Keratinocyte (primary cell): ENCODE data around the gene TOM1L2. TPM values are rescaled to one million over a fixed set of nuclear protein-coding genes. Genes with fewer than 3 reads are reported as not detected.
A peak's percentile ranks its signal among the peaks of the same experiment; 100 is the strongest.

ENCODE experiments used
- DNase-seq: peaks from one replicate; pipeline ENCODE4 v3.0.0-alpha.2; 2011; ENCODE audit warnings: low read depth, missing footprints, low spot score
- FAIRE-seq: peaks from 2 replicates; lab custom pipeline; 2011; peaks lifted over from hg19 to GRCh38; lab: Jason Lieb, UNC
- H2AFZ ChIP-seq: 2 replicates; pipeline ENCODE4 v1.6.0; 2012; ENCODE audit warnings: low read length, control low read depth, inconsistent platforms; ENCODE audit not compliant: control insufficient read depth
- H3K27ac ChIP-seq: 2 replicates; pipeline ENCODE4 v1.5.1; 2011; ENCODE audit warnings: low read length; ENCODE audit not compliant: control insufficient read depth, insufficient read depth
- H3K27me3 ChIP-seq: 3 replicates; pipeline ENCODE4 v1.6.0; 2011; ENCODE audit warnings: low read length; ENCODE audit not compliant: control insufficient read depth, insufficient read depth; ENCODE audit errors: extremely low read depth
- H3K36me3 ChIP-seq, 2 experiments: 2 replicates in 1 of 2; 3 replicates in 1 of 2; pipeline ENCODE4 v1.5.1; 2011; ENCODE audit warnings: low read length in 2 of 2, mild to moderate bottlenecking in 1 of 2; ENCODE audit not compliant: control insufficient read depth in 2 of 2, insufficient read depth in 2 of 2; ENCODE audit errors: extremely low read depth in 1 of 2
- H3K4me1 ChIP-seq: 3 replicates; pipeline ENCODE4 v1.5.1; 2011; ENCODE audit warnings: low read length; ENCODE audit not compliant: control insufficient read depth, insufficient read depth; ENCODE audit errors: extremely low read depth
- H3K4me2 ChIP-seq: 3 replicates; pipeline ENCODE4 v1.6.0; 2011; ENCODE audit warnings: low read depth, low read length; ENCODE audit not compliant: control insufficient read depth, insufficient read depth; ENCODE audit errors: extremely low read depth
- H3K4me3 ChIP-seq, 3 experiments: fragments of 200-600 bp in 1 of 3; sonication (generic) in 1 of 3; 2 replicates in 2 of 3; 3 replicates in 1 of 3; pipeline ENCODE4 v1.5.1; 2011 to 2016; ENCODE audit warnings: low read length in 3 of 3, mild to moderate bottlenecking in 3 of 3, control low read depth in 2 of 3, inconsistent platforms in 1 of 3, low read depth in 1 of 3, mixed read lengths in 1 of 3, mixed run types in 1 of 3, moderate library complexity in 1 of 3; ENCODE audit not compliant: control insufficient read depth in 2 of 3, insufficient read depth in 2 of 3; ENCODE audit errors: extremely low read depth in 1 of 3
- H3K79me2 ChIP-seq: 2 replicates; pipeline ENCODE4 v1.6.0; 2012; ENCODE audit warnings: low read length; ENCODE audit not compliant: control insufficient read depth, insufficient read depth
- H3K9ac ChIP-seq: 3 replicates; pipeline ENCODE4 v1.6.0; 2011; ENCODE audit warnings: low read length; ENCODE audit not compliant: control insufficient read depth, insufficient read depth; ENCODE audit errors: extremely low read depth
- H3K9me1 ChIP-seq: 3 replicates; pipeline ENCODE4 v1.6.0; 2011; ENCODE audit warnings: low read length; ENCODE audit not compliant: control insufficient read depth, insufficient read depth; ENCODE audit errors: extremely low read depth
- H3K9me3 ChIP-seq: 2 replicates; pipeline ENCODE4 v1.5.1; 2012; ENCODE audit warnings: low read depth, low read length; ENCODE audit not compliant: control insufficient read depth
- H4K20me1 ChIP-seq: 3 replicates; pipeline ENCODE4 v1.6.0; 2011; ENCODE audit warnings: low read length; ENCODE audit not compliant: control insufficient read depth, insufficient read depth; ENCODE audit errors: extremely low read depth
- CTCF ChIP-seq, 3 experiments: IDR thresholded peaks in 1 of 3; conservative IDR thresholded peaks in 1 of 3; optimal IDR thresholded peaks in 1 of 3; 2 replicates in 2 of 3; 3 replicates in 1 of 3; pipeline versions ENCODE3 to v1.5.1; 2011; ENCODE audit warnings: low read length in 3 of 3, mild to moderate bottlenecking in 3 of 3, moderate library complexity in 2 of 3, control low read depth in 1 of 3, inconsistent platforms in 1 of 3; ENCODE audit not compliant: insufficient read depth in 2 of 3; ENCODE audit errors: extremely low read depth in 1 of 3
- EZH2 ChIP-seq: IDR thresholded peaks from one replicate; pipeline ENCODE4 v1.6.1; 2012; ENCODE audit warnings: inconsistent platforms, mild to moderate bottlenecking, low read length, moderate library complexity
- dilution Hi-C: fragments of 300-500 bp; cut with MboI; formaldehyde crosslinking; loops from one replicate; pipeline ENCODE4 v1.7.0; 2020; ENCODE audit warnings: low sequenced_read_pairs; ENCODE audit not compliant: extremely low pct_ligation_motif_present
- polyA plus RNA-seq, 5 experiments: library from polyadenylated mRNA; depleted of rRNA in 3 of 5; stranded (reverse) in 3 of 5; stranded (forward) in 1 of 5; unstranded in 1 of 5; fragments of >200 nt; gene quantifications; 1 replicate in 1 of 5; 2 replicates in 3 of 5; 3 replicates in 1 of 5; pipeline versions ENCODE4 v1.2.1 to v1.2.3, GENCODE V29; 2011 to 2012; ENCODE audit warnings: missing spikeins in 2 of 5, low read depth in 1 of 5, low replicate concordance in 1 of 5

TOM1L2 gene
- polyA plus RNA-seq, 1 donor (not counting 4 experiments of a cell fraction or from before 2014, with no cell fraction given): 36.3 TPM

DNA sequence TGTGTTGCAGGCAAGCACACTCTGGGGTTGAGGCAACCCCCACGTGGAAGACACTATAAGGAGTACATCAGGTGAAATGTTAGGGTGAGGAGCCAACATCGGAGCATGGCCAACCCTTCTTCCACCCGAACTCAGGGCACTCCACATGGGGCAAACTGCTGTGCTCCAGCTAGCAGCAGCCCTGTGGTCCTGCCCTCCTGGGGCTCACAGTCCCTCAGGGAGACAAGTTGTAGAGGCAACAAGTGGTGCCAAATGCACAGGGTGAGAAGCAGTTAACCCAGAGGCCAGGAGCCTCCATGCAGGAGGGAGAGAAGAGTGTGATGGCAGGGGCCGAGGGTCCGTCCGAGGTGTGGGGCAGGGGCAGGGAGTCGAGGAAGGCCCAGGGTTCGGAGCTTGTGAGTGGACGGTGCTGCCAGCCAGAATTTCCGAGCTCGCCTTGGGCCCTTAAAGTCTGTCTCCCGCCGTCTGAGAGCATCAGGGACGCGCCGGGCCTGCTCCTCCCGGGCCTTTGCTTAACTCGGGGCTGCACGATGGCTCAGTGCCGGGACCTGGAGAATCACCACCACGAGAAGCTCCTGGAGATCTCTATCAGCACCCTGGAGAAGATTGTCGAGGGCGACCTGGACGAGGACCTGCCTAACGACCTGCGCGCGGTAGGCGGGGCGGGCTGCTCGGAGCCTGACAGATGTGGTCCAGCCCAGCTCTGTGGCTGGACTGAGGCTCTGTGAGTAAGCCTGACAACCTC lies 34.5 kb upstream of the TOM1L2 start:
- no peak overlapping the region for H3K27ac ChIP-seq
- FAIRE-seq (no peak), DNase-seq (no peak)
- H2AFZ ChIP-seq: no peak overlapping the region
- no peaks in the 10 kb centered on the region for H4K20me1 ChIP-seq
- no peak overlapping the region for H3K9ac ChIP-seq
- H3K36me3 ChIP-seq: peaks cover 2 to 10% of the 10 kb centered on the region in 2 experiments
- dilution Hi-C loops: no loop called here
- H3K79me2 ChIP-seq: no peaks in the 10 kb centered on the region
- no peaks in the 10 kb centered on the region for H3K27me3 ChIP-seq
- H3K4me3 ChIP-seq: no peak overlapping the region
- H3K9me1 ChIP-seq: no peaks in the 10 kb centered on the region
- no peak for TF ChIP-seq EZH2
- no peak for TF ChIP-seq CTCF (optimal IDR thresholded peaks at IDR 0.05 in 1 of 3, IDR thresholded peaks at IDR 0.05 in 1 of 3, conservative IDR thresholded peaks at IDR 0.05 in 1 of 3; ENCODE audit: extremely low read depth in 1 of 3, insufficient read depth in 2 of 3, low read length in 3 of 3)
- H3K4me1 ChIP-seq: peaks cover 12% of the 10 kb centered on the region
- no peak overlapping the region for H3K4me2 ChIP-seq
- H3K9me3 ChIP-seq: no peaks in the 10 kb centered on the region

- H3K79me2 ChIP-seq: no peaks in the 10 kb centered on the region
- H3K27ac ChIP-seq: no peak overlapping the region
- no peak overlapping the region for H3K4me2 ChIP-seq
- dilution Hi-C loops: no loop called here
- no peaks in the 10 kb centered on the region for H4K20me1 ChIP-seq
- H2AFZ ChIP-seq: no peak overlapping the region
- H3K9me3 ChIP-seq: no peaks in the 10 kb centered on the region
- H3K27me3 ChIP-seq: no peaks in the 10 kb centered on the region
- TF ChIP-seq EZH2: no peak
- no peak for TF ChIP-seq CTCF (optimal IDR thresholded peaks at IDR 0.05 in 1 of 3, IDR thresholded peaks at IDR 0.05 in 1 of 3, conservative IDR thresholded peaks at IDR 0.05 in 1 of 3; ENCODE audit: extremely low read depth in 1 of 3, insufficient read depth in 2 of 3, low read length in 3 of 3)
- no peak overlapping the region for H3K9ac ChIP-seq
- DNase-seq (no peak), FAIRE-seq (peak; percentile 65)
- H3K9me1 ChIP-seq: no peaks in the 10 kb centered on the region
- peaks cover 12% of the 10 kb centered on the region for H3K4me1 ChIP-seq
- H3K36me3 ChIP-seq: peaks cover 0 to 10% of the 10 kb centered on the region in 2 experiments
- no peak overlapping the region for H3K4me3 ChIP-seq
Observed at GRCh38 chr17:18005496-18005895, 33.3 kb upstream of the TOM1L2 start.
